H9 (cell line): Measurements from ENCODE around the gene CLEC1A. TPM values are rescaled to one million over a fixed set of nuclear protein-coding genes. Genes with fewer than 3 reads are reported as not detected.

Experiments used
- DNase-seq: peaks from one replicate; pipeline ENCODE4 v3.0.0-alpha.2; 2017
- H2AFZ ChIP-seq: one replicate; pipeline ENCODE4 v1.6.1; 2013; ENCODE audit warnings: mild to moderate bottlenecking, low read length, control low read depth, moderate library complexity
- H2AK5ac ChIP-seq: 2 replicates; pipeline ENCODE4 v1.6.1; 2013; ENCODE audit warnings: low read length, control low read depth, mixed read lengths; ENCODE audit not compliant: insufficient read length
- H2BK120ac ChIP-seq: one replicate; pipeline ENCODE4 v1.6.1; 2013; ENCODE audit warnings: low read depth, mild to moderate bottlenecking, low read length, control low read depth, inconsistent platforms; ENCODE audit not compliant: poor library complexity, severe bottlenecking
- H2BK12ac ChIP-seq: 2 replicates; pipeline ENCODE4 v1.6.1; 2013; ENCODE audit warnings: low read length, control low read depth, mixed read lengths, low read depth; ENCODE audit not compliant: insufficient read length
- H2BK15ac ChIP-seq: 2 replicates; pipeline ENCODE4 v1.6.1; 2013; ENCODE audit warnings: low read depth, low read length, control low read depth
- H2BK20ac ChIP-seq: one replicate; pipeline ENCODE4 v1.6.1; 2013; ENCODE audit warnings: low read depth, mild to moderate bottlenecking, low read length, control low read depth, inconsistent platforms; ENCODE audit not compliant: poor library complexity, severe bottlenecking
- H2BK5ac ChIP-seq: 2 replicates; pipeline ENCODE4 v1.6.1; 2013; ENCODE audit warnings: low read length, control low read depth, mixed read lengths; ENCODE audit not compliant: insufficient read length
- H3K14ac ChIP-seq: 2 replicates; pipeline ENCODE4 v1.6.1; 2013; ENCODE audit warnings: low read length, control low read depth; ENCODE audit not compliant: insufficient read depth
- H3K18ac ChIP-seq: 2 replicates; pipeline ENCODE4 v1.6.1; 2013; ENCODE audit warnings: low read depth, mild to moderate bottlenecking, mixed read lengths, low read length, control low read depth; ENCODE audit not compliant: insufficient read length
- H3K23ac ChIP-seq: 2 replicates; pipeline ENCODE4 v1.6.1; 2013; ENCODE audit warnings: low read length, control low read depth, mixed read lengths, low read depth; ENCODE audit not compliant: insufficient read length
- H3K23me2 ChIP-seq: 2 replicates; pipeline ENCODE4 v1.6.1; 2013; ENCODE audit warnings: low read depth, mild to moderate bottlenecking, mixed read lengths, low read length, control low read depth; ENCODE audit not compliant: insufficient read length, poor library complexity, severe bottlenecking
- H3K27ac ChIP-seq: 2 replicates; pipeline ENCODE4 v1.5.1; 2013; ENCODE audit warnings: low read length, control low read depth, mixed read lengths, low read depth; ENCODE audit not compliant: insufficient read length
- H3K27me3 ChIP-seq: 2 replicates; pipeline ENCODE4 v1.6.1; 2013; ENCODE audit warnings: low read length, control low read depth, inconsistent platforms; ENCODE audit not compliant: insufficient read depth
- H3K4ac ChIP-seq: 2 replicates; pipeline ENCODE4 v1.6.1; 2013; ENCODE audit warnings: low read depth, mild to moderate bottlenecking, control low read depth, inconsistent platforms, low read length, moderate library complexity
- H3K4me1 ChIP-seq: 2 replicates; pipeline ENCODE4 v1.6.1; 2013; ENCODE audit warnings: low read length, control low read depth, inconsistent platforms; ENCODE audit not compliant: insufficient read depth
- H3K4me2 ChIP-seq: 2 replicates; pipeline ENCODE4 v1.6.1; 2013; ENCODE audit warnings: low read length, control low read depth, mixed read lengths; ENCODE audit not compliant: insufficient read length, insufficient read depth
- H3K56ac ChIP-seq: 2 replicates; pipeline ENCODE4 v1.6.1; 2013; ENCODE audit warnings: low read depth, mild to moderate bottlenecking, mixed read lengths, low read length, control low read depth; ENCODE audit not compliant: insufficient read length
- H3K79me1 ChIP-seq: 2 replicates; pipeline ENCODE4 v1.6.1; 2013; ENCODE audit warnings: low read depth, mild to moderate bottlenecking, moderate library complexity, low read length, control low read depth, inconsistent platforms; ENCODE audit not compliant: insufficient read depth, poor library complexity, severe bottlenecking
- H3K79me2 ChIP-seq: 2 replicates; pipeline ENCODE4 v1.6.1; 2013; ENCODE audit warnings: low read length, control low read depth, inconsistent platforms; ENCODE audit not compliant: insufficient read depth
- H3K9ac ChIP-seq: 2 replicates; pipeline ENCODE4 v1.6.1; 2013; ENCODE audit warnings: low read length, control low read depth, mixed read lengths; ENCODE audit not compliant: insufficient read length; ENCODE audit errors: extremely low read depth
- H3K9me3 ChIP-seq: one replicate; pipeline ENCODE4 v1.6.1; 2013; ENCODE audit warnings: low read depth, low read length, inconsistent platforms; ENCODE audit not compliant: control insufficient read depth
- H3T11ph ChIP-seq: one replicate; pipeline ENCODE4 v1.6.1; 2013; ENCODE audit warnings: mild to moderate bottlenecking, low read length, control low read depth, inconsistent platforms
- H4K20me1 ChIP-seq: one replicate; pipeline ENCODE4 v1.6.1; 2013; ENCODE audit not compliant: control insufficient read depth, insufficient read length, insufficient read depth
- H4K5ac ChIP-seq: 2 replicates; pipeline ENCODE4 v1.6.1; 2013; ENCODE audit warnings: low read depth, mild to moderate bottlenecking, mixed read lengths, low read length, control low read depth; ENCODE audit not compliant: insufficient read length
- H4K8ac ChIP-seq: replicated peaks from 2 replicates; pipeline ENCODE4 v1.6.1; 2013; ENCODE audit warnings: low read length, control low read depth, mixed read lengths, low read depth; ENCODE audit not compliant: insufficient read length
- H4K91ac ChIP-seq: 2 replicates; pipeline ENCODE4 v1.6.1; 2013; ENCODE audit warnings: low read depth, mild to moderate bottlenecking, moderate library complexity, mixed read lengths, low read length, control low read depth; ENCODE audit not compliant: insufficient read length
- H3K27ac Mint-ChIP-seq, 3 experiments: 2 replicates in 2 of 3; 3 replicates in 1 of 3; pipeline ENCODE4 v1.8.0; 2020 to 2021; ENCODE audit warnings: mixed read lengths in 3 of 3, mild to moderate bottlenecking in 1 of 3, moderate library complexity in 1 of 3
- H3K27me3 Mint-ChIP-seq: 2 replicates; pipeline ENCODE4 v1.8.0; 2021; ENCODE audit warnings: low read depth, mild to moderate bottlenecking, moderate library complexity, mixed read lengths
- H3K36me3 Mint-ChIP-seq, 3 experiments: 2 replicates in 2 of 3; 3 replicates in 1 of 3; pipeline ENCODE4 v1.8.0; 2020 to 2021; ENCODE audit warnings: low read depth in 3 of 3, mixed read lengths in 3 of 3; ENCODE audit not compliant: insufficient read depth in 1 of 3
- H3K4me1 Mint-ChIP-seq, 2 experiments: 2 replicates each; pipeline ENCODE4 v1.8.0; 2020; ENCODE audit warnings: mixed read lengths in 2 of 2
- H3K4me3 Mint-ChIP-seq, 2 experiments: 2 replicates in 1 of 2; 3 replicates in 1 of 2; pipeline ENCODE4 v1.8.0; 2020 to 2021; ENCODE audit warnings: mild to moderate bottlenecking in 2 of 2, mixed read lengths in 2 of 2, moderate library complexity in 1 of 2
- H3K9me3 Mint-ChIP-seq, 2 experiments: 2 replicates in 1 of 2; 3 replicates in 1 of 2; pipeline ENCODE4 v1.8.0; 2020; ENCODE audit warnings: mild to moderate bottlenecking in 2 of 2, mixed read lengths in 2 of 2, moderate library complexity in 1 of 2
- CTCF ChIP-seq: fragments of 200-600 bp; sonication (generic); conservative IDR thresholded peaks from 3 replicates; pipeline ENCODE4 v1.8.0; 2021; ENCODE audit warnings: antibody characterized with exemption, mild to moderate bottlenecking
- WGBS: extraction: QIAGEN DNeasy Blood & Tissue Kit; methylation state at CpG from one replicate; pipeline ENCODE4 v1.1.7; 2013; ENCODE audit warnings: missing lambda C conversion rate, low lambda C conversion rate, mixed read lengths; ENCODE audit not compliant: insufficient read length; ENCODE audit errors: extremely low coverage; 5-methylcytosine and 5-hydroxymethylcytosine counted together
- total RNA-seq: library from RNA; stranded (reverse); gene quantifications from 2 replicates; pipeline ENCODE4 v1.2.1, GENCODE V29; 2021

CLEC1A gene
- total RNA-seq, 1 experiment from 2014 or later = not detected

DNA sequence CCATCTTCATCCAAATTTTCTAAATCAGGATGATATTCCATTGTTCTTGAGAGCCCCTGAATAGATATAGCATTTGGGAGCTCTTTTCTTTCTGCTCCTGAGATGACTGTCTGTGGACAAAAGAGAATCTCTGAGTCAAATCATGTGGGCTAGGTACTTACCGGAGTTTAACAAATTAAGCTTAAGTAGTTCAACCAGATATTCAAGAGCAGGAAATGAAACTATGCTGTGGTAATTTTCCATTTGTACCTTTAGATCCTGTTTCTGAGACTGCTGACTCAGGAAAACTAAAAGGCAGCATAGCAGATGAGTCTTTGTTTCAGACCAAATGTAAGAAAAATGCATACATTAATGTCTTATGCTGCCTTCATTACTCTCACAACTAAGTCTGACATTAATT, 31.3 kb upstream of the CLEC1A start, which contains the start of gene CLEC7A:
TSS of gene CLEC7A (minus strand) at position 158 of the 400 bp plus-strand sequence. CDS start at position 41, 117 bp downstream.
- Histone ChIP-seq H3K27me3 (no peaks in the 10 kb centered on the region), H2BK15ac (no peak within 1 kb of the TSS), H4K5ac (no peak within 1 kb of the TSS), H3K23me2 (no peaks in the 10 kb centered on the region), H2BK20ac (no peak within 1 kb of the TSS), H2AK5ac (no peak within 1 kb of the TSS), H3K4ac (no peak within 1 kb of the TSS), H2BK120ac (no peak within 1 kb of the TSS), H4K8ac (no peak within 1 kb of the TSS), H4K91ac (no peak within 1 kb of the TSS), H3K18ac (no peak within 1 kb of the TSS), H2BK12ac (no peak within 1 kb of the TSS), H3K27ac (no peak within 1 kb of the TSS), H3K79me1 (no peaks in the 10 kb centered on the region), H3K56ac (no peak within 1 kb of the TSS), H4K20me1 (no peaks in the 10 kb centered on the region), H3K79me2 (no peaks in the 10 kb centered on the region), H3K9me3 (no peaks in the 10 kb centered on the region), H3K9ac (no peak within 1 kb of the TSS), H2AFZ (no peak within 1 kb of the TSS), H3K14ac (no peak within 1 kb of the TSS), H3K23ac (no peak within 1 kb of the TSS), H3K4me2 (no peak within 1 kb of the TSS), H3K4me1 (peaks cover 9% of the 10 kb centered on the region), H3T11ph (no peak within 1 kb of the TSS), H2BK5ac (no peak within 1 kb of the TSS)
- no peak for TF ChIP-seq CTCF
- H3K4me1 Mint-ChIP-seq = peaks cover 39 to 45% of the 10 kb centered on the region in 2 experiments
- H3K4me3 Mint-ChIP-seq = no peak within 1 kb of the TSS
- WGBS = no CpG with 5 or more reads among the region's 1 CpG
- H3K27ac Mint-ChIP-seq = peak within 1 kb of the TSS in 2 of 3 experiments; percentile 62 to 69; a peak in 3 of 7 replicates
- no peak for DNase-seq
- H3K36me3 Mint-ChIP-seq = no peaks in the 10 kb centered on the region
- no peaks in the 10 kb centered on the region for H3K27me3 Mint-ChIP-seq
- no peaks in the 10 kb centered on the region for H3K9me3 Mint-ChIP-seq
